Activated CD8-positive, alpha-beta T cell treated with anti-CD3 and anti-CD28 coated beads for 36 hours (primary cell): ENCODE data around the gene ACAD9. TPM values are rescaled to one million over a fixed set of nuclear protein-coding genes. Genes with fewer than 3 reads are reported as not detected.

Experiments
- ATAC-seq: fragments of 200-7000 bp; cut with Tn5 transposase; one replicate; pipeline ENCODE4 v1.10.0; 2021; ENCODE audit warnings: mild to moderate bottlenecking, moderate library complexity
- CTCF ChIA-PET: fragments of 350-600 bp; sonication (Branson Sonifier 250); formaldehyde crosslinking; loops from one replicate; lab custom pipeline; 2021; ENCODE audit warnings: antibody characterized with exemption; lab: Charles Lee
- POLR2A ChIA-PET: fragments of 350-600 bp; sonication (Branson Sonifier 250); formaldehyde crosslinking; loops from one replicate; lab custom pipeline; 2021; ENCODE audit warnings: antibody characterized with exemption; lab: Charles Lee
- DNase-seq: peaks from one replicate; pipeline ENCODE4 v3.0.0-alpha.2; 2020
- H3K27ac Mint-ChIP-seq: one replicate; pipeline ENCODE4 v1.8.0; 2021; ENCODE audit warnings: mild to moderate bottlenecking, mixed read lengths
- H3K27me3 Mint-ChIP-seq: one replicate; pipeline ENCODE4 v1.8.0; 2021; ENCODE audit warnings: mixed read lengths
- H3K36me3 Mint-ChIP-seq: one replicate; pipeline ENCODE4 v1.8.0; 2021; ENCODE audit warnings: low read depth, mixed read lengths
- H3K4me1 Mint-ChIP-seq: one replicate; pipeline ENCODE4 v1.8.0; 2021; ENCODE audit warnings: low read depth, mixed read lengths
- H3K4me3 Mint-ChIP-seq: one replicate; pipeline ENCODE4 v1.8.0; 2021; ENCODE audit warnings: mild to moderate bottlenecking, moderate library complexity, mixed read lengths
- H3K9me3 Mint-ChIP-seq: one replicate; pipeline ENCODE4 v1.8.0; 2021; ENCODE audit warnings: mixed read lengths
- CTCF ChIP-seq: fragments of 200-600 bp; IDR thresholded peaks from one replicate; pipeline ENCODE4 v1.8.0; 2022; ENCODE audit warnings: antibody characterized with exemption, mild to moderate bottlenecking
- intact Hi-C: fragments of 100-400 bp; cut with micrococcal nuclease; formaldehyde crosslinking; loops from one replicate; pipeline ENCODE4 v1.10.0; 2022
- total RNA-seq, 2 experiments: library from RNA; stranded (reverse); gene quantifications; one replicate each; pipeline ENCODE4 v1.2.3, GENCODE V29; 2021

The ACAD9 gene
- total RNA-seq, 2 experiments from 2014 or later: 50.1 to 50.5 TPM

- CTCF ChIA-PET: no interaction called here
- no peaks in the 10 kb centered on the region for H3K27me3 Mint-ChIP-seq
Measured at GRCh38 chr3:128935922-128936321, 56.5 kb downstream of the ACAD9 start.

DNA sequence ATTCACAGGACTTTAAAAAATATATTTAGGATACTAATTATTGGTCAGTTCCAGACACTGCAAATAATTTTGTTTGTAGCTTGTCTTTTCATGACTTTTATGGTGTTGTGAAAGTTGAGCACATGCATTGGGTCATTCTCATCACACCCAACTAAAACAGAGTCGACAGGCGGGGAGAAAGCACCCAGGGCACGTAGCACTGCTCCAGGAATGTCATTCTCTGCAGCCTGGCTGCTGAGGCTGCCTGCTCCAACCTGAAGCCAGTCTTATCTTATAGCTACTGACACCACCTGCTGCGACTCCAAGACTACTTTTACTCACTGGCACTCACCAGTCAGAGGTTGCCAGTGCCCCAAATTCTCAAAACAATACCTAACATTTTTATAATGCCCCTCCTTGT, 56.9 kb downstream of the ACAD9 start:
- Mint-ChIP-seq H3K9me3 (no peaks in the 10 kb centered on the region), H3K4me1 (no peaks in the 10 kb centered on the region), H3K4me3 (no peak overlapping the region), H3K27me3 (no peaks in the 10 kb centered on the region), H3K27ac (no peak overlapping the region), H3K36me3 (no peaks in the 10 kb centered on the region)
- DNase-seq (no peak), ATAC-seq (no peak)
- ChIA-PET POLR2A (no interaction called here), CTCF (interaction anchor here (0.9 kb wide), 1 partner anchor 57 kb away, joined by 3 read pairs; the partner anchor contains the start of gene CFAP92)
- no peak for TF ChIP-seq CTCF
- intact Hi-C loops: no loop called here

More at GRCh38 chr3:128935922-128936321, 56.5 kb downstream of the ACAD9 start:
- DNase-seq (no peak), ATAC-seq (no peak)
- H3K36me3 Mint-ChIP-seq: no peaks in the 10 kb centered on the region
- no peaks in the 10 kb centered on the region for H3K9me3 Mint-ChIP-seq
- no peak for TF ChIP-seq CTCF
- H3K27ac Mint-ChIP-seq: no peak overlapping the region
- no peaks in the 10 kb centered on the region for H3K4me1 Mint-ChIP-seq
- no peak overlapping the region for H3K4me3 Mint-ChIP-seq
- intact Hi-C loops: no loop called here
- POLR2A ChIA-PET: no interaction called here

- ATAC-seq (no peak), DNase-seq (no peak)
- H3K27ac Mint-ChIP-seq: no peak overlapping the region
- POLR2A ChIA-PET: no interaction called here
- H3K9me3 Mint-ChIP-seq: no peaks in the 10 kb centered on the region
- CTCF ChIA-PET: no interaction called here
- intact Hi-C loops: no loop called here
- no peak overlapping the region for H3K4me3 Mint-ChIP-seq
- no peaks in the 10 kb centered on the region for H3K36me3 Mint-ChIP-seq
- H3K27me3 Mint-ChIP-seq: no peaks in the 10 kb centered on the region
- no peak for TF ChIP-seq CTCF
- no peaks in the 10 kb centered on the region for H3K4me1 Mint-ChIP-seq
Measured at GRCh38 chr3:128940252-128940651, 60.8 kb downstream of the ACAD9 start.

DNA sequence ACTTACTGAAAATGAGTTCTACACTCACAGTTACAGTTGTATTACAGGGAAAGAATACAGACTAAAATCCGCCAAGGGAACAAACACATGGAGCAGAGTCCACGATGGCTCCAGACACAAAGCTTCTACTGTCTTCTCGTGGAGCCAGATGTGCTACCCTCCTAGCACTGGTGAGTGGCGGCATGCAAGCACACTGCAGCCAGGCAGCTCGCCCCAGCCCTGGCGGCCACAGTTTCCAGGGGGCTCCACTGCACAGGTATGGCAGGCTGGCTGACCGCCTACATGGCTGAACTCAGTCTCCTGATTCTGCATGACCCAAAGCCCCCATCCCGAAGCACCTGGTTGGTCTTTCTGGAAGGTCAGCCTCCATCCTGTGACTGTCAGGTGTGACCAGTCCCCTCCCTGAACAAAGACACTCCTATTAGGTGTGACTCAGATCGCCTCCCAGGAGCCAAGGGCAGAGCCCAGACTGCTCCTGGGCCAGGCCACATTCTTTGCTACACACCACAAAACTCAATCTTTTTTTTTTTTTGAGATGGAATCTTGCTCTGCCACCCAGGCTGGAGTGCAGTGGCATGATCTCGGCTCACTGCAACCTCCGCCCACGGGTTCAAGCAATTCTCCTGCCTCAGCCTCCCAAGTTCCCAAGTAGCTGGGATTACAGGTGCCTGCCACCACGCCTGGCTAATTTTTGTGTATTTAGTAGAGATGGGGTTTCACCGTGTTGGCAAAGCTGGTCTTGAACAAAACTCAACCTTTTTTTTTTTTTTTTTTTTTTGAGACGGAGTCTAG, 62.9 kb downstream of the ACAD9 start:
- no peaks in the 10 kb centered on the region for H3K27me3 Mint-ChIP-seq
- no peaks in the 10 kb centered on the region for H3K9me3 Mint-ChIP-seq
- no peaks in the 10 kb centered on the region for H3K36me3 Mint-ChIP-seq
- no peak for TF ChIP-seq CTCF
- POLR2A ChIA-PET: no interaction called here
- no peak overlapping the region for H3K4me3 Mint-ChIP-seq
- CTCF ChIA-PET: no interaction called here
- DNase-seq (no peak), ATAC-seq (no peak)
- H3K27ac Mint-ChIP-seq: no peak overlapping the region
- no peaks in the 10 kb centered on the region for H3K4me1 Mint-ChIP-seq
- intact Hi-C loops: no loop called here

GRCh38 chr3:128945041-128945877, 65.8 kb downstream of the ACAD9 start:
- CTCF ChIA-PET: interaction anchor here (1.0 kb wide), 1 partner anchor 25 kb away, joined by 3 read pairs; no protein-coding TSS in a partner anchor
- Mint-ChIP-seq H3K27me3 (no peaks in the 10 kb centered on the region), H3K4me3 (no peak overlapping the region), H3K4me1 (no peaks in the 10 kb centered on the region), H3K9me3 (no peaks in the 10 kb centered on the region), H3K36me3 (no peaks in the 10 kb centered on the region), H3K27ac (no peak overlapping the region)
- POLR2A ChIA-PET: no interaction called here
- DNase-seq (no peak), ATAC-seq (no peak)
- TF ChIP-seq CTCF: no peak
- intact Hi-C loops: no loop called here
